Esophagus squamous epithelium (tissue), 5 donors: ENCODE results near the gene AIPL1. TPM values are rescaled to one million over a fixed set of nuclear protein-coding genes. Genes with fewer than 3 reads are reported as not detected.

Experiments used
- DNase-seq: peaks from one replicate; lab custom pipeline; 2025; lab: John Stamatoyannopoulos, UW
- H3K27ac ChIP-seq, 4 donors: fragments of 200-600 bp; sonication (generic); one replicate each; pipeline ENCODE4 v1.5.1; 2016 to 2019; ENCODE audit warnings: mild to moderate bottlenecking in 1 of 4
- H3K27me3 ChIP-seq, 4 donors: fragments of 200-600 bp; sonication (generic); 1 replicate in 3 of 4; 2 replicates in 1 of 4; pipeline versions ENCODE4 v1.5.1 to v1.6.0; 2017 to 2021; ENCODE audit warnings: antibody characterized with exemption in 1 of 4
- H3K36me3 ChIP-seq, 3 donors: fragments of 200-600 bp; sonication (generic); one replicate each; pipeline ENCODE4 v1.5.1; 2016 to 2019
- H3K4me1 ChIP-seq, 3 donors: fragments of 200-600 bp; sonication (generic); one replicate each; pipeline ENCODE4 v1.5.1; 2017 to 2019
- H3K4me3 ChIP-seq, 4 donors: fragments of 200-600 bp; sonication (generic); 1 replicate in 3 of 4; 2 replicates in 1 of 4; pipeline ENCODE4 v1.5.1; 2016 to 2019; ENCODE audit warnings: mild to moderate bottlenecking in 2 of 4, moderate library complexity in 1 of 4
- H3K9me3 ChIP-seq, 3 donors: fragments of 200-600 bp; sonication (generic); one replicate each; pipeline ENCODE4 v1.5.1; 2016 to 2019
- CTCF ChIP-seq, 6 experiments: fragments of 450-650 bp in 4 of 6; fragments of 200-600 bp in 2 of 6; sonication (generic) in 2 of 6; IDR thresholded peaks; one replicate each; pipeline ENCODE4 v1.5.1; 2016 to 2019; ENCODE audit warnings: antibody characterized with exemption in 6 of 6, mild to moderate bottlenecking in 4 of 6, moderate library complexity in 4 of 6
- POLR2A ChIP-seq, 4 donors: fragments of 450-650 bp; IDR thresholded peaks; one replicate each; pipeline ENCODE4 v1.6.1; 2017; ENCODE audit warnings: antibody characterized with exemption in 4 of 4, mild to moderate bottlenecking in 4 of 4, moderate library complexity in 3 of 4
- WGBS, 2 donors: methylation state at CpG; one replicate each; pipeline ENCODE4 v1.1.5; 2018; 5-methylcytosine and 5-hydroxymethylcytosine counted together
- intact Hi-C: fragments of 100-400 bp; cut with DNase I; formaldehyde crosslinking; loops from one replicate; pipeline ENCODE4 v1.15.0; 2022
- total RNA-seq, 4 donors: library from RNA; depleted of rRNA; stranded (reverse); fragments of >200 nt; gene quantifications; one replicate each; pipeline ENCODE4 v1.1.0, GENCODE V29; 2016
- donor health status: DM: yes; HTN: yes; CAD: no.

The AIPL1 gene
- total RNA-seq, 4 donors from 2014 or later: not detected

GRCh38 chr17:6392609-6393350, 42.1 kb downstream of the AIPL1 start:
- intact Hi-C loops: no loop called here
- no peaks in the 10 kb centered on the region for H3K9me3 ChIP-seq
- TF ChIP-seq POLR2A (IDR thresholded peaks at IDR 0.05) (no peak), CTCF (IDR thresholded peaks at IDR 0.05) (no peak)
- DNase-seq: no peak
- H3K4me3 ChIP-seq: no peak overlapping the region
- H3K27ac ChIP-seq: no peak overlapping the region
- no peaks in the 10 kb centered on the region for H3K36me3 ChIP-seq
- WGBS, 2 donors: 49 to 53% methylated on average over 9 to 13 of the region's 13 CpGs
- no peaks in the 10 kb centered on the region for H3K4me1 ChIP-seq
- peaks cover 0 to 48% (median 6%) of the 10 kb centered on the region in 4 donors for H3K27me3 ChIP-seq

- 77 to 85% methylated on average over 11 of the region's 11 CpGs for WGBS, 2 donors
- Histone ChIP-seq H3K4me3 (no peak overlapping the region), H3K27ac (no peak overlapping the region), H3K9me3 (no peaks in the 10 kb centered on the region), H3K27me3 (peaks cover 0 to 28% (median 0%) of the 10 kb centered on the region in 4 donors), H3K4me1 (no peaks in the 10 kb centered on the region), H3K36me3 (no peaks in the 10 kb centered on the region)
- DNase-seq: no peak
- intact Hi-C loops: no loop called here
- TF ChIP-seq CTCF (IDR thresholded peaks at IDR 0.05) (no peak), POLR2A (IDR thresholded peaks at IDR 0.05) (no peak)
Observed at GRCh38 chr17:6388416-6388815, 46.5 kb downstream of the AIPL1 start.

GRCh38 chr17:6387858-6388257, 47.1 kb downstream of the AIPL1 start:
- H3K27me3 ChIP-seq: peaks cover 0 to 24% (median 0%) of the 10 kb centered on the region in 4 donors
- TF ChIP-seq CTCF (IDR thresholded peaks at IDR 0.05) (no peak), POLR2A (IDR thresholded peaks at IDR 0.05) (no peak)
- WGBS, 2 donors: 56 to 58% methylated on average over 7 of the region's 8 CpGs
- no peak overlapping the region for H3K27ac ChIP-seq
- DNase-seq: no peak
- H3K4me3 ChIP-seq: no peak overlapping the region
- intact Hi-C loops: no loop called here
- no peaks in the 10 kb centered on the region for H3K36me3 ChIP-seq
- H3K9me3 ChIP-seq: no peaks in the 10 kb centered on the region
- no peaks in the 10 kb centered on the region for H3K4me1 ChIP-seq

GRCh38 chr17:6387442-6387841, 47.5 kb downstream of the AIPL1 start:
- no peaks in the 10 kb centered on the region for H3K36me3 ChIP-seq
- no peaks in the 10 kb centered on the region for H3K4me1 ChIP-seq
- TF ChIP-seq POLR2A (IDR thresholded peaks at IDR 0.05) (no peak), CTCF (IDR thresholded peaks at IDR 0.05) (no peak)
- intact Hi-C loops: no loop called here
- DNase-seq: no peak
- 75 to 77% methylated on average over 3 to 4 of the region's 4 CpGs for WGBS, 2 donors
- H3K27ac ChIP-seq: no peak overlapping the region
- peaks cover 0 to 19% (median 0%) of the 10 kb centered on the region in 4 donors for H3K27me3 ChIP-seq
- H3K9me3 ChIP-seq: no peaks in the 10 kb centered on the region
- H3K4me3 ChIP-seq: no peak overlapping the region

GRCh38 chr17:6386041-6386630, 48.8 kb downstream of the AIPL1 start:
- no peak overlapping the region for H3K4me3 ChIP-seq
- no peak overlapping the region for H3K27ac ChIP-seq
- H3K9me3 ChIP-seq: no peaks in the 10 kb centered on the region
- intact Hi-C loops: no loop called here
- WGBS, 2 donors: 65 to 79% methylated on average over 8 of the region's 9 CpGs
- no peaks in the 10 kb centered on the region for H3K4me1 ChIP-seq
- no peaks in the 10 kb centered on the region for H3K36me3 ChIP-seq
- H3K27me3 ChIP-seq: peaks cover 0 to 22% (median 0%) of the 10 kb centered on the region in 4 donors
- no peak for DNase-seq
- no peak for TF ChIP-seq CTCF (IDR thresholded peaks at IDR 0.05)
- no peak for TF ChIP-seq POLR2A (IDR thresholded peaks at IDR 0.05)
